Mammary epithelial cell (primary cell): ENCODE data around the gene BPIFB6.

Source experiments
- EZH2 ChIP-seq: IDR thresholded peaks from 2 replicates; pipeline ENCODE4 v1.6.1; 2012; ENCODE audit warnings: low read length, inconsistent platforms, borderline replicate concordance
- TF ChIP-seq, protein P1 (sequence below), 2 donors: IDR thresholded peaks in 1 of 2; conservative IDR thresholded peaks in 1 of 2; 2 replicates each; pipeline ENCODE4 v1.5.1; 2011 to 2012; ENCODE audit warnings: inconsistent platforms in 2 of 2, low read length in 2 of 2, mild to moderate bottlenecking in 2 of 2, control low read depth in 1 of 2, low read depth in 1 of 2; ENCODE audit not compliant: insufficient read depth in 1 of 2; ENCODE audit errors: extremely low read depth in 1 of 2

DNA sequence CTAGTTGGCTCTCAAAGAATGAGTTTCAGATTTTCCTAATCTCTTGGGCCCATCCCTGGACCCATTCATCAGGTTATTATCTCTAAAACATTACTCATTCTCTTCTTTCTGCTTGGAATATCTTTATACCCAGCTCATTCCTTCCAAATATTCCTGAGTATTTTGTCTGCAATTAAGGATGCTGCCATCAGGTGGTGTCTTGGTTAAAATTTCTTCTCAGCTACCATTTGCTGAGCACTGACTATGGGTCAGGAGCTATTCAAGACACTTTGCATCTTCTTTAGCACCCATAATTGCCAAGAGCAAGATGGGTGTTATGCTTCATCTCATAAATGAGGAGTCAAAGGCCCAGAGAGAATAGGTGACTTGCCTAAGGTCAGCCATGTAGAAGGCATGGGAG is 35.6 kb upstream of the BPIFB6 start:
- TF ChIP-seq, protein P1, sequence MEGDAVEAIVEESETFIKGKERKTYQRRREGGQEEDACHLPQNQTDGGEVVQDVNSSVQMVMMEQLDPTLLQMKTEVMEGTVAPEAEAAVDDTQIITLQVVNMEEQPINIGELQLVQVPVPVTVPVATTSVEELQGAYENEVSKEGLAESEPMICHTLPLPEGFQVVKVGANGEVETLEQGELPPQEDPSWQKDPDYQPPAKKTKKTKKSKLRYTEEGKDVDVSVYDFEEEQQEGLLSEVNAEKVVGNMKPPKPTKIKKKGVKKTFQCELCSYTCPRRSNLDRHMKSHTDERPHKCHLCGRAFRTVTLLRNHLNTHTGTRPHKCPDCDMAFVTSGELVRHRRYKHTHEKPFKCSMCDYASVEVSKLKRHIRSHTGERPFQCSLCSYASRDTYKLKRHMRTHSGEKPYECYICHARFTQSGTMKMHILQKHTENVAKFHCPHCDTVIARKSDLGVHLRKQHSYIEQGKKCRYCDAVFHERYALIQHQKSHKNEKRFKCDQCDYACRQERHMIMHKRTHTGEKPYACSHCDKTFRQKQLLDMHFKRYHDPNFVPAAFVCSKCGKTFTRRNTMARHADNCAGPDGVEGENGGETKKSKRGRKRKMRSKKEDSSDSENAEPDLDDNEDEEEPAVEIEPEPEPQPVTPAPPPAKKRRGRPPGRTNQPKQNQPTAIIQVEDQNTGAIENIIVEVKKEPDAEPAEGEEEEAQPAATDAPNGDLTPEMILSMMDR (conservative IDR thresholded peaks at IDR 0.05 in 1 of 2, IDR thresholded peaks at IDR 0.05 in 1 of 2; ENCODE audit: extremely low read depth in 1 of 2, insufficient read depth in 1 of 2, low read depth in 1 of 2, low read length in 2 of 2): peak in 1 of 2 donors; percentile 2
- TF ChIP-seq EZH2: no peak
